GM18861 (cell line): Measurements from ENCODE around the gene WASF3.
"Not testable (repeated sequence)": the region's sequence is repeated elsewhere in the genome, so short reads cannot be mapped to it uniquely, and the experiment has no call there.

ENCODE experiments used
- ATAC-seq: cut with Tn5 transposase; IDR thresholded peaks from one replicate; pipeline ENCODE4 v1.9.1; 2021; ENCODE audit not compliant: unreplicated experiment

The WASF3 gene

GRCh38 chr13:26708007-26708297 is 150.5 kb downstream of the WASF3 start:
- no peak for ATAC-seq

- no peak for ATAC-seq
These were observed 152.0 kb downstream of the WASF3 start for GRCh38 chr13:26709461-26709860.

- no peak for ATAC-seq
These were observed 152.7 kb downstream of the WASF3 start for GRCh38 chr13:26710166-26710565.

- ATAC-seq: no peak
These were observed 153.7 kb downstream of the WASF3 start for GRCh38 chr13:26711211-26711610.

- ATAC-seq: no peak
These were observed 155.9 kb downstream of the WASF3 start for GRCh38 chr13:26713341-26713740.

GRCh38 chr13:26716984-26717383 is 159.5 kb downstream of the WASF3 start:
- no peak for ATAC-seq

GRCh38 chr13:26718146-26718545 is 160.7 kb downstream of the WASF3 start:
- no peak for ATAC-seq

GRCh38 chr13:26718872-26719271 is 161.4 kb downstream of the WASF3 start:
- no peak for ATAC-seq

- no peak for ATAC-seq
These were observed 162.0 kb downstream of the WASF3 start for GRCh38 chr13:26719356-26719945.

GRCh38 chr13:26721251-26722121 is 164.0 kb downstream of the WASF3 start:
- ATAC-seq: peak; percentile 62

GRCh38 chr13:26722321-26722720 is 164.8 kb downstream of the WASF3 start:
- ATAC-seq: no peak

GRCh38 chr13:26723620-26724019 is 166.1 kb downstream of the WASF3 start:
- ATAC-seq: not testable (repeated sequence)

- no peak for ATAC-seq
These were observed 169.2 kb downstream of the WASF3 start for GRCh38 chr13:26726684-26727083.

- ATAC-seq: no peak
These were observed 169.6 kb downstream of the WASF3 start for GRCh38 chr13:26727122-26727521.

GRCh38 chr13:26727633-26728032 is 170.2 kb downstream of the WASF3 start:
- ATAC-seq: no peak

GRCh38 chr13:26735677-26736076 is 178.2 kb downstream of the WASF3 start:
- ATAC-seq: no peak
